Activated CD4-positive, alpha-beta T cell treated with anti-CD3 and anti-CD28 coated beads for 1 hour (primary cell): ENCODE results near the gene YTHDF1.
"Not testable (repeated sequence)": the region's sequence is repeated elsewhere in the genome, so short reads cannot be mapped to it uniquely, and the experiment has no call there.

Experiments used
- DNase-seq: peaks from one replicate; pipeline ENCODE4 v3.0.0-alpha.2; 2020

The YTHDF1 gene

GRCh38 chr20:63226042-63226943 lies 10.4 kb upstream of the YTHDF1 start:
- no peak for DNase-seq

GRCh38 chr20:63225082-63225454 lies 9.1 kb upstream of the YTHDF1 start:
- no peak for DNase-seq

GRCh38 chr20:63224412-63225081 lies 8.6 kb upstream of the YTHDF1 start:
- no peak for DNase-seq

- DNase-seq, result no peak
Measured at GRCh38 chr20:63223826-63224207, 7.9 kb upstream of the YTHDF1 start.

GRCh38 chr20:63223121-63223825 lies 7.3 kb upstream of the YTHDF1 start:
- DNase-seq, result peak; percentile 19

GRCh38 chr20:63222541-63222940 lies 6.6 kb upstream of the YTHDF1 start:
- no peak for DNase-seq

- not testable (repeated sequence) for DNase-seq
Measured at GRCh38 chr20:63221400-63222053, 5.6 kb upstream of the YTHDF1 start.

GRCh38 chr20:63220696-63221399 lies 4.9 kb upstream of the YTHDF1 start:
- no peak for DNase-seq

- DNase-seq, result no peak
Measured at GRCh38 chr20:63219866-63220521, 4.1 kb upstream of the YTHDF1 start.

GRCh38 chr20:63219447-63219821 lies 3.5 kb upstream of the YTHDF1 start:
- no peak for DNase-seq

GRCh38 chr20:63218701-63219446 lies 2.9 kb upstream of the YTHDF1 start:
- no peak for DNase-seq

GRCh38 chr20:63217706-63218105 lies 1.8 kb upstream of the YTHDF1 start:
- no peak for DNase-seq

- no peak for DNase-seq
Measured at GRCh38 chr20:63216849-63217471, 1.0 kb upstream of the YTHDF1 start.

- no peak for DNase-seq
Measured at GRCh38 chr20:63215101-63216040, 560 bp downstream of the YTHDF1 start.

- DNase-seq, result no peak
Measured at GRCh38 chr20:63214514-63214913, 1.4 kb downstream of the YTHDF1 start.

GRCh38 chr20:63212792-63213191 lies 3.1 kb downstream of the YTHDF1 start:
- DNase-seq, result no peak

GRCh38 chr20:63212393-63212730 lies 3.6 kb downstream of the YTHDF1 start:
- DNase-seq, result no peak

GRCh38 chr20:63210011-63210605 lies 5.8 kb downstream of the YTHDF1 start:
- DNase-seq, result no peak

- no peak for DNase-seq
Measured at GRCh38 chr20:63208346-63208909, 7.5 kb downstream of the YTHDF1 start.
